ENCODE measurements around the gene PAEP.

PAEP gene

GRCh38 chr9:135604437-135605237 is 43.1 kb downstream of the PAEP start:
- ATAC-seq = no peak
- Mint-ChIP-seq H3K27me3 (peaks cover 6% of the 10 kb centered on the region), H3K27ac (no peak overlapping the region), H3K4me3 (no peak overlapping the region), H3K4me1 (no peaks in the 10 kb centered on the region), H3K36me3 (ENCODE audit: low read depth) (no peaks in the 10 kb centered on the region), H3K9me3 (no peaks in the 10 kb centered on the region)
- DNase-seq = no peak

DNA sequence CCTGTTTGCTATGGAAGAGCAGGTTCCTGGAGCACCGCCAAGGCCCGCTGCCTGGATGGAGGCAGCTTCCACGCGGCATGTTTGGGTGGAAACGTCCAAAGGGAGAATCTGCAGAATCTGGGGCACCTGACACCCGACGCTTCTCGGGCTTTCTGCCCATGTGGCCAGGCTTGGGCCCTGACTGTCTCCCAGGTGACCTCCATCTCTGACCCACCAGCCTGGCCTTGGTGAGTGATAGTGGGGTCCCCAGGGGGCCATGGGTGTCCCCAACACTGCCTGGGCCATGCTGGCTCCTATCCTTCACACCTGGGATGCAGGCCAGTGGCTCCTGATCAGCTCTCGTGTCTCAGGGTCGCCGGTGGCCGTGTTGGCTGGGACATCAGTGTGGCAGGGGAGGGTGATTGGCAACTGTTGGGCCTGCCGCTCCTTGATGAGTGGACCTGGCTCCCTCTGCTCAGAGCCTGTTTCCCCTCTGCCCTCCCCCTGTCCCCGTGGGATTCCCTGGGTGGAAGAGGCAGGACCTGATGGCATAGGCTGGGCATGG is 43.8 kb downstream of the PAEP start:
- H3K4me3 Mint-ChIP-seq = no peak overlapping the region
- H3K9me3 Mint-ChIP-seq = no peaks in the 10 kb centered on the region
- no peak overlapping the region for H3K27ac Mint-ChIP-seq
- peaks cover 6% of the 10 kb centered on the region for H3K27me3 Mint-ChIP-seq
- H3K36me3 Mint-ChIP-seq (ENCODE audit: low read depth) = no peaks in the 10 kb centered on the region
- DNase-seq = no peak
- no peaks in the 10 kb centered on the region for H3K4me1 Mint-ChIP-seq
- ATAC-seq = no peak

GRCh38 chr9:135606885-135607259 is 45.3 kb downstream of the PAEP start:
- Mint-ChIP-seq H3K9me3 (no peaks in the 10 kb centered on the region), H3K4me1 (no peaks in the 10 kb centered on the region), H3K27ac (no peak overlapping the region), H3K4me3 (no peak overlapping the region), H3K36me3 (ENCODE audit: low read depth) (no peaks in the 10 kb centered on the region), H3K27me3 (no peaks in the 10 kb centered on the region)
- no peak for DNase-seq
- ATAC-seq = no peak

GRCh38 chr9:135607401-135608293 is 46.1 kb downstream of the PAEP start:
- no peak for DNase-seq
- no peak for ATAC-seq
- Mint-ChIP-seq H3K4me3 (no peak overlapping the region), H3K4me1 (no peaks in the 10 kb centered on the region), H3K27me3 (no peaks in the 10 kb centered on the region), H3K9me3 (no peaks in the 10 kb centered on the region), H3K36me3 (ENCODE audit: low read depth) (no peaks in the 10 kb centered on the region), H3K27ac (no peak overlapping the region)

GRCh38 chr9:135608294-135608998 is 46.9 kb downstream of the PAEP start:
- ATAC-seq (no peak), DNase-seq (no peak)
- H3K4me3 Mint-ChIP-seq = no peak overlapping the region
- H3K27me3 Mint-ChIP-seq = no peaks in the 10 kb centered on the region
- no peak overlapping the region for H3K27ac Mint-ChIP-seq
- no peaks in the 10 kb centered on the region for H3K9me3 Mint-ChIP-seq
- H3K4me1 Mint-ChIP-seq = no peaks in the 10 kb centered on the region
- H3K36me3 Mint-ChIP-seq (ENCODE audit: low read depth) = no peaks in the 10 kb centered on the region

- Mint-ChIP-seq H3K36me3 (ENCODE audit: low read depth) (no peaks in the 10 kb centered on the region), H3K9me3 (no peaks in the 10 kb centered on the region), H3K4me3 (no peak overlapping the region), H3K4me1 (no peaks in the 10 kb centered on the region), H3K27me3 (no peaks in the 10 kb centered on the region), H3K27ac (no peak overlapping the region)
- DNase-seq (no peak), ATAC-seq (no peak)
Measured at GRCh38 chr9:135608999-135609317, 47.4 kb downstream of the PAEP start.

- no peaks in the 10 kb centered on the region for H3K4me1 Mint-ChIP-seq
- no peaks in the 10 kb centered on the region for H3K9me3 Mint-ChIP-seq
- no peak overlapping the region for H3K4me3 Mint-ChIP-seq
- no peaks in the 10 kb centered on the region for H3K27me3 Mint-ChIP-seq
- no peak for DNase-seq
- no peak overlapping the region for H3K27ac Mint-ChIP-seq
- H3K36me3 Mint-ChIP-seq (ENCODE audit: low read depth) = no peaks in the 10 kb centered on the region
- ATAC-seq = no peak
Measured at GRCh38 chr9:135609366-135609955, 47.9 kb downstream of the PAEP start.

GRCh38 chr9:135610290-135611141 is 49.0 kb downstream of the PAEP start:
- no peak for ATAC-seq

GRCh38 chr9:135611142-135611874 is 49.8 kb downstream of the PAEP start:
- DNase-seq (no peak), ATAC-seq (no peak)
- Mint-ChIP-seq H3K27me3 (no peaks in the 10 kb centered on the region), H3K36me3 (ENCODE audit: low read depth) (no peaks in the 10 kb centered on the region), H3K9me3 (no peaks in the 10 kb centered on the region), H3K27ac (no peak overlapping the region), H3K4me1 (no peaks in the 10 kb centered on the region), H3K4me3 (no peak overlapping the region)

More at GRCh38 chr9:135610290-135611141, 49.0 kb downstream of the PAEP start:
- no peaks in the 10 kb centered on the region for H3K4me1 Mint-ChIP-seq
- H3K27ac Mint-ChIP-seq = no peak overlapping the region
- no peaks in the 10 kb centered on the region for H3K27me3 Mint-ChIP-seq
- H3K4me3 Mint-ChIP-seq = no peak overlapping the region
- no peaks in the 10 kb centered on the region for H3K9me3 Mint-ChIP-seq
- no peak for DNase-seq
- H3K36me3 Mint-ChIP-seq (ENCODE audit: low read depth) = no peaks in the 10 kb centered on the region

DNA sequence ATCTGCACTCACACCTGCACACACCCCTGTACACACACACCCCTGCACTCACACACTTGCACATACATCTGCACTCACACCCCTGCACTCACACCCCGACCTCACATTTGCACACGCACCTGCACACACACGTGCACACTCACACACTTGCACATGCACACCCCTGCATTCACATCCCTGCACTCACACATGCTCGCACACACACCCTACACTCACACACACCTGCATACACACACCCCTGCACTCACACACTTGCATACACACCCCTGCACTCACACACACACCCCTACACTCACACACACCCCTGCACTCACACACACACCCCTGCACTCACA is 50.3 kb downstream of the PAEP start:
- Mint-ChIP-seq H3K36me3 (ENCODE audit: low read depth) (no peaks in the 10 kb centered on the region), H3K27me3 (no peaks in the 10 kb centered on the region), H3K4me3 (no peak overlapping the region)

DNA sequence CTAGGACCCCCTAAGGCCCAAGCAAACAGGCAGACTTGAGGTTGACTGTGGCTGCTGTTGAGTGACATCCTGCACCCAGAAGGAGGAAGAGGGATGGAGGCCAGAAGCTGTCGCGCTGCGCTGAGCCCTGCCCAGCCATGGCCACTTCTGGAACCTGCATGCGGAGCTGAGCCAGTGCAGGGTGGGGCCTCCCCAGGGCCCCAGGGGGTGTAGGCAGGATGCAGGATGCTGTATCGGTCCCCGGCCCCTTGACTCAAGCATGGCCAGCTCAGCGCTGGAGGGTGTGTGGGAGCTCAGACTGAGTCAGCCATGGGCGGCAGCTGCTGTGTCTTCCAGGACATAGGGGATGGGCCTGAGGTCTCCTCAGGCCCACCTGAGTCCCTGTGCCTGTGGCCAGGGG is 50.9 kb downstream of the PAEP start:
- H3K27ac Mint-ChIP-seq = no peak overlapping the region
- H3K4me1 Mint-ChIP-seq = no peaks in the 10 kb centered on the region
- H3K36me3 Mint-ChIP-seq (ENCODE audit: low read depth) = no peaks in the 10 kb centered on the region
- H3K4me3 Mint-ChIP-seq = no peak overlapping the region
- DNase-seq (no peak), ATAC-seq (no peak)
- no peaks in the 10 kb centered on the region for H3K27me3 Mint-ChIP-seq
- H3K9me3 Mint-ChIP-seq = no peaks in the 10 kb centered on the region

More for the DNA sequence above, 50.3 kb downstream of the PAEP start:
- Mint-ChIP-seq H3K9me3 (no peaks in the 10 kb centered on the region), H3K4me1 (no peaks in the 10 kb centered on the region), H3K27ac (no peak overlapping the region)
- DNase-seq (no peak), ATAC-seq (no peak)

DNA sequence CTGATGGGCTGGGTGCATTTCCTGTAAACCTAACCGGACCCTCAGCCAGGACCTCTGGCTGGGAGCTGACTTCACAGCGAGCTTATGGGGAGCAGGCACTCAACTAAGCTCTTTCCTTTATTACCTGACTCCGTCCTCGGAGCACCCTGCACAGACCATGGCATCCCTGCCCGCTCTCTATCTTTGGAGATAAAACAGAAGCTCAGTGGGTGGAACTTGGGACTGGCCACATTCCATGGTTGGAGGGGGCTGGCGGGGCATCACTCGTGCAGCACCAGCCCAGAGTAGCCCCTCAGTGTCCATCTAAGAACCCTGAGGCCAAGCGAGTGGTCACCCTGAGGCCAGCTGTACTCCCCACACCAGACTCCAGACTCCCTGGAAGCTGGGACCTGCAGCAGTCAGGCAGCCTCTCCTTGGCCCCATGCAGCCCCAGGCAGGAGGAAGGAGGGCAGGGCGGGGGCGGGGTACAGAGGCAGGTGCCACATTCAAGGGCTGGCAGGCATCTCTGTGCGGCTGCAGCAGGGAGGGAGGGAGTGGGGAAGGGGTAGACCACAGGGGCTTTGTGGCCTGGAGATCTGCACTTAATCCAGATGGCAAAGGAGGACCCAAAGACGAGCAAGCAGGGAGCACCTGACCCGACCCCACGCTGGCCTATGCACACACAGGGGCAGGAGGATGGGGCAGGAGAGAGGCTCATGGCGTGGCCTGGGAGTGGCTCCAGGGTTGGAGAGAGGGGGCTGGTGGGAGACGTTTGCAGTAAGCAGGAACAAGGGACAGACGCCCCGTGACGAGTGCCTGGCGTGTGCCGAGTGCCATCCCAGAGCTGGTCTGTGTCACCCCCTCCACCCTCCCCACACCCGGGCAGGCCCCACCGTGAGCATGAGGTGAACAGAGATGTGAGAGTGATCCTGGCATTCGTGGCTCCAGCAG is 51.7 kb downstream of the PAEP start:
- no peak for ATAC-seq
- no peak for DNase-seq
- Mint-ChIP-seq H3K4me1 (no peaks in the 10 kb centered on the region), H3K9me3 (no peaks in the 10 kb centered on the region), H3K27ac (no peak overlapping the region), H3K36me3 (ENCODE audit: low read depth) (no peaks in the 10 kb centered on the region), H3K4me3 (no peak overlapping the region), H3K27me3 (peaks cover 2% of the 10 kb centered on the region)

All from activated naive CD8-positive, alpha-beta T cell treated with anti-CD3 and anti-CD28 coated beads, Interleukin-2, amount 50 U/mL, for 24 hours (primary cell).